Activated CD8-positive, alpha-beta memory T cell treated with anti-CD3 and anti-CD28 coated beads, Interleukin-2, amount 50 U/mL, for 24 hours (primary cell): ENCODE data around the gene RPL14.

Source experiments
- DNase-seq: peaks from one replicate; pipeline ENCODE4 v3.0.0-alpha.2; 2020; ENCODE audit errors: extremely low read depth

Gene RPL14

GRCh38 chr3:40463579-40463978 is 6.4 kb downstream of the RPL14 start:
- no peak for DNase-seq

DNA sequence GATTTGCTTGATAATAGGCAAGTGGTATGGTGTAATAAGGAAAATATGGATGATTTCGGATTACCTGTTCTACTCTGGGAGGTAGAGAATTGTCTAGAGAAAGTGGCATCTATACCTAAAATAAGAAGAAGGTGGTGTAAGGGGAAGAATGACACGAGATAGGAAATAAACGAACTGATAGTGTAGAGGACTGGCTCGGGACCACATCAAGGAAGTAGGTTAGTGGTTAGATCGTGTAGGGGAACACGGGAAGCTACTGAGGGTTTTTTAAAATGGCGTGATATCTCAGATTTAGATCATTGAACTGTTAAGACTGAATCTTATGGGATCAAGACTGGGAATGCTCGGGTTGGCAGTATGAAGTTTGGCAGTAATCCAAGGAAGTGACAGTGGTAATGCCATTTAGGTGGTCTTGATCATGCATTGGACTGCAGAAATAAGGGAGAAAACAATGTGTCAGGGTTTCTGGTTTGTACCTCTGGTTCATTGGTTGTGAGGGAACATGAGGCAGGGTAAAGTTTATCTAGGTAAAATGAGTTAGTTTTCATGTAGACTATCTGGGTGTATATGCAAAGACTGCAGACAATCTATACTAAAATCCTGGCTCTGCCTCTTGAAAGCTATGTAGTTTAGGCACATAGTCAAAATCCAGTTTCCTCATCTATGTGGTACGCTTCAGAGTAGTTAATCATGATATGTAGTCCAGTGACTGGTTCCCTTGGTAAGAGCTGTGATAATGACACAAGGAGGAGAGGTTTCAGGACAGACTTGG is 7.4 kb downstream of the RPL14 start:
- no peak for DNase-seq

DNA sequence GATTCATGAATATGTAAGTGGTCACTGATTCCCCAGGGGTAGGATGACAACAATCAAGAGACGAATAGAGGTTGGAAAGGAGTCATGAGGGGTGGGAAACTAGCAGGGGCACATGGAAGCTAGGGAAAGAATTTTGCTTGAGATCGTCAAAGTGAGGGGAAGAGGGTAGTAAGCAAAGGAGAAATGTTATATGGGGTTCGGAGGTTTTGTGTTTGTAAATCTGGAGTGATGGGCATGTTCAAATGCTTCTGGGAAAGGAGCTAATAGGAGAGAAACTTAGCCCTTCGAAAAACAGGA is 7.9 kb downstream of the RPL14 start:
- no peak for DNase-seq

- no peak for DNase-seq
Measured at GRCh38 chr3:40465456-40465855, 8.3 kb downstream of the RPL14 start.

GRCh38 chr3:40468018-40468417 is 10.9 kb downstream of the RPL14 start:
- DNase-seq, result no peak

DNA sequence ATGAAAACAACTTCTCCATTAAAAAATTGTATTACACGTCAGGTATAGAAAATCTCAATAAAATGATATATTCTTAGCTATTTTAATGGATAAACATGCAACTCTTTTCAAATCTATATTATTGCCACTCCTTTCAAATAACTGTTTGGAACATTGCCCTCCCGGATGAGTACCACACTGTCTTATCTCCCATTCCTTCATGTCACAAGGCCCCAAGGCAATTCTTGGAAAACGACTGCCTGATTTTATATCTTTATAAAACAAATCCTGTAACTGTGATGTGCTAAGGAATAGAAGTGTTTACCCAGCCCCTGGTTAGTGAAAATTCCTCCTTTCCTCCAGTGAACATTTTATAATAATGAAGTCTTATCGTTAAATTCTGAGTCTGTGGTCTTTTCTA is 13.6 kb downstream of the RPL14 start:
- no peak for DNase-seq

DNA sequence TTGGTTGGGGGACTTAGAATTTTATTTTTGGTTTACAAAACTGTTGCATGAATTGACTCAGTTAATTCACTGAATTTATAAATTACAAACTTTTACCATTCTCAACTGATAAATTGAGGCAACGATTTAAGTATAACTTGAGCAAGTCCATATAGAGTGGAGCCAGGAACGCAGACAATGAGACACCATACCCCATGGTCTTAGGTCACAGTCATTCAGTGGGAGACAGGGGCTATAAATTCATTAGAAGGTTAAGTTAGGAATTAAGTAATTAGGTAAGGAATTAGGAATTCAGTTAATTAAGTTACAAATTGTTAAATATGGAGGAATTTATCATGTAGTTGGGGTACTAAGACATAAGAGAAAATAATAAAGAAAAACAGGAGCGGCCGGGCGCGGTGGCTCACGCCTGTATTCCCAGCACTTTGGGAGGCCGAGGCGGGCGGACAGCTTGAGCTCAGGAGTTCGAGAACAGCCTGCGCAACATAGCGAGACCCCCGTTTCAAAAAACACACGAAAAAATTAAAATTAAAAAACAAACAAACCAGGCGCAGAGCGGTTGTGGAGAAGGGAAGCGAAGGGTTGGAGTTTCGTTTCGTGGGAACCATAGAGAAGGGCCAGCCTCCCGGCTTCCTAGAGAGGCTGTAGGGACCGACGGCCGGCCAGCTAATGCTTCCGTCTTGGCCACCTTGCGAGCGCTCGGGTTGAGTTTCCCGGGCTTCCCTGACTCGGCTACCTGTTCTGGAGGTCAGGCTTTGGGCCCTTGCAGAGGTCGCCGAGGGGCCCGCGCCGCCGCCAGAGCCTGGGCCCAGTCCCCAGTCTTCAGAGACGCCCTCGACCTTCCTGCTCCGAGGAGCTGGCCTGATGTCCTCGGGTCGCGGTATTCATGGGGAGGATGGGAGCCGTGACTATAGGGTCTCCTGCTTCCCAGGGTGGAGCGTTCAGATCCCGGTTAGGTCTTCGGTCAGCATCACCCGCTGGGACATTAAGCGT is 19.6 kb downstream of the RPL14 start, which contains the start of gene ZNF619:
Gene ZNF619 (plus strand): TSS at position 645 of the 993 bp plus-strand sequence. CDS start 858 bp downstream, outside the sequence.
- no peak for DNase-seq

- no peak for DNase-seq
Measured at GRCh38 chr3:40477666-40478065, 20.5 kb downstream of the RPL14 start.

- no peak for DNase-seq
Measured at GRCh38 chr3:40487172-40487571, 30.0 kb downstream of the RPL14 start.

DNA sequence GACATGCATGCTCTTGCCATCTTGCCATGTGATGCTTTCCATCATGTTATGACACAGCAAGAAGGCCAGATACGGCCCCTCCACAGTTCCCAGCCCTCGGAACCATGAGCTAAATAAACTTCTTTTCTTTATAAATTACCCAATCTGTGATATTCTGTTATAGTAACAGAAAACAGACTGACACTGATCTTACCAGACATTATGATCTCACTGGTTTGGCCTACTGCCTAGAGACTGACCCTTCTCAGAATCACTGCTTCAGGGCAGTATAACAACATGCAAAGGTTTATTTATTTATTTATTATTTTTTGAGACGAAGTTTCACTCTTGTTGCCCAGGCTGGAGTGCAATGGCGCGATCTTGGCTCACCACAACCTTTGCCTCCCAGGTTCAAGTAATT is 33.8 kb downstream of the RPL14 start:
- no peak for DNase-seq

- no peak for DNase-seq
Measured at GRCh38 chr3:40494698-40495097, 37.6 kb downstream of the RPL14 start.

- no peak for DNase-seq
Measured at GRCh38 chr3:40497288-40497687, 40.1 kb downstream of the RPL14 start.

- DNase-seq, result no peak
Measured at GRCh38 chr3:40499952-40500351, 42.8 kb downstream of the RPL14 start.

GRCh38 chr3:40502034-40502433 is 44.9 kb downstream of the RPL14 start:
- DNase-seq, result no peak

DNA sequence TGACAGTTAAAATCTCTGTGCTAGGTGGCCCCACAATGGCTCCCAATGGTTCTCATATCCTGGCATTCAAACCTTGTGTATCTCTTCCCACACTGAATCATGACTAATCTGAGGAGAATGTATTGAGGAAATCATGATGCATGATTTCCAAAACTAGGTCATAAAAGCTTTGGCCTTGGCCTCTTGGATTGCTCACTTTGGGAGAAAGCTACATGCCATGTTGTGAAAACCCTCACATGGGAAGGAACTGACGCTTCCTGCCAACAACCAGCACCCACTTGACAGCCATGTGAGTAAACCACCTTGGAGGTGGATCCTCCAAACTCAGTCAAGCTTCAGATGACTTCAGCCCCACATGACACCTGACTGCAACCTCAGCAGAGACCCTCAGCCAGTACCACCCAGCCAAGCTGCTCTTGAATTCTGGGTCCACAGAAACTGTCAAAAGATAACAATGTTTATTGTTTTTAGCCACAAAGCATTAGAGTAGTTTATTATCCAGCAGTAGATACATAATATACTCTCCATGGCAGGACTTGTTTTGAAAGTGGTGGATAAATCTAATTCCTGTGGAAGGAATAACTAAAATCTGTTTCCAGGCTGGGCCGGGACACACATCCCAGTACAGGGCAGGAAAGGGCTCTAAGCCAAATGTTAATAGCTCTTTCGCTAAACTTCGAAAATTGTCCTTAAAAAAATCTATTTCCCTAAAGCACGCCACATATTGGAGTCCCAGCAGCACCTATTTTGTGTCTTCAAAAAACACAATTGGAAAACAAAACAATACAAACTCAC is 47.7 kb downstream of the RPL14 start:
- no peak for DNase-seq

- peak; percentile 15 for DNase-seq
Measured at GRCh38 chr3:40505599-40506462, 48.7 kb downstream of the RPL14 start, which contains the start of gene ZNF620. TSS of gene ZNF620 (plus strand) at chr3:40506039. CDS start at chr3:40506353, 314 bp downstream.

GRCh38 chr3:40511031-40511718 is 54.0 kb downstream of the RPL14 start:
- DNase-seq, result no peak

- DNase-seq, result no peak
Measured at GRCh38 chr3:40516201-40516600, 59.1 kb downstream of the RPL14 start.

DNA sequence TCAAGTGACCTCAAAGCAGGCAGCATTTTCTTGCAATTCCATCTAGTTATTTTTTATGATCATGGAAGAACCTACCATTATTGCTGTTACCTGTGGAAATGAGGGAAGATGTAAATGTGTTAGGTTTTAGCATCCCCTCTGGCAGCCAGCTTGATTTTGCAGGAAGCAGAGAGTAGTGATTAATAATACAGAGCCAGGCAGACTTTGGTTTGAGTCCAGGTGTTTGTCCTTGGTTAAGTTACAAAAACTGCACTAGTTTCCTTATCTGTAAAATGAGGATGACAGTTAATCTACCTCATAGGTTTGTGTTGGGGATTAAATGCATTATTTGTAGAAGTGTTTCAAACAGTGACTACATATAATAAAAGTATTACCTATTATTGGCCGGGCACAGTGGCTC is 60.9 kb downstream of the RPL14 start:
- DNase-seq, result no peak
